CD8-positive, alpha-beta memory T cell (primary cell): ENCODE results near the gene ZNF445. TPM values are rescaled to one million over a fixed set of nuclear protein-coding genes. Genes with fewer than 3 reads are reported as not detected.
"Not testable (repeated sequence)": the region's sequence is repeated elsewhere in the genome, so short reads cannot be mapped to it uniquely, and the experiment has no call there.

Experiments
- CTCF ChIA-PET: fragments of 350-600 bp; sonication (Branson Sonifier 250); formaldehyde crosslinking; loops from one replicate; lab custom pipeline; 2021; ENCODE audit warnings: antibody characterized with exemption; lab: Charles Lee
- POLR2A ChIA-PET: fragments of 350-600 bp; sonication (Branson Sonifier 250); formaldehyde crosslinking; loops from one replicate; lab custom pipeline; 2021; ENCODE audit warnings: antibody characterized with exemption; lab: Charles Lee
- DNase-seq, 5 donors: peaks; one replicate each; pipeline versions ENCODE4 v3.0.0 to v3.0.0-alpha.2; 2020 to 2022; ENCODE audit warnings: mixed read lengths in 1 of 5
- H3K27ac ChIP-seq: one replicate; pipeline ENCODE4 v1.7.0; 2013; ENCODE audit warnings: low read depth, mild to moderate bottlenecking, low read length, moderate library complexity
- H3K27me3 ChIP-seq: 2 replicates; pipeline ENCODE4 v1.7.0; 2013; ENCODE audit warnings: low read length, mild to moderate bottlenecking; ENCODE audit not compliant: insufficient read depth, poor library complexity, severe bottlenecking
- H3K36me3 ChIP-seq: 2 replicates; pipeline ENCODE4 v1.7.0; 2013; ENCODE audit warnings: mild to moderate bottlenecking, low read length, moderate library complexity; ENCODE audit not compliant: insufficient read depth
- H3K4me1 ChIP-seq: 2 replicates; pipeline ENCODE4 v1.7.0; 2013; ENCODE audit warnings: mild to moderate bottlenecking, low read length, moderate library complexity; ENCODE audit not compliant: insufficient read depth
- H3K4me3 ChIP-seq: 2 replicates; pipeline ENCODE4 v1.7.0; 2013; ENCODE audit warnings: mild to moderate bottlenecking, low read length
- H3K9me3 ChIP-seq: 2 replicates; pipeline ENCODE4 v1.7.0; 2013; ENCODE audit warnings: mild to moderate bottlenecking, low read length
- H3K27ac Mint-ChIP-seq, 8 donors: one replicate each; pipeline ENCODE4 v1.8.0; 2020 to 2021; ENCODE audit warnings: mixed read lengths in 8 of 8, mild to moderate bottlenecking in 6 of 8, inconsistent platforms in 3 of 8, moderate library complexity in 3 of 8
- H3K27me3 Mint-ChIP-seq, 2 donors: one replicate each; pipeline ENCODE4 v1.8.0; 2020 to 2021; ENCODE audit warnings: mixed read lengths in 2 of 2, mild to moderate bottlenecking in 1 of 2, moderate library complexity in 1 of 2
- H3K36me3 Mint-ChIP-seq, 3 donors: one replicate each; pipeline ENCODE4 v1.8.0; 2020 to 2021; ENCODE audit warnings: mixed read lengths in 3 of 3, inconsistent platforms in 1 of 3, mild to moderate bottlenecking in 1 of 3
- H3K4me1 Mint-ChIP-seq, 3 donors: one replicate each; pipeline ENCODE4 v1.8.0; 2020 to 2021; ENCODE audit warnings: mixed read lengths in 3 of 3, inconsistent platforms in 1 of 3, mild to moderate bottlenecking in 1 of 3
- H3K4me3 Mint-ChIP-seq, 7 donors: one replicate each; pipeline ENCODE4 v1.8.0; 2020 to 2021; ENCODE audit warnings: mixed read lengths in 7 of 7, mild to moderate bottlenecking in 6 of 7, moderate library complexity in 4 of 7, inconsistent platforms in 2 of 7
- H3K9me3 Mint-ChIP-seq, 5 donors: one replicate each; pipeline ENCODE4 v1.8.0; 2020 to 2022; ENCODE audit warnings: mixed read lengths in 5 of 5, mild to moderate bottlenecking in 3 of 5, moderate library complexity in 2 of 5, inconsistent platforms in 1 of 5
- polyA plus RNA-seq: library from polyadenylated mRNA; unstranded; fragments of 300-500 nt; fragmentation: Illumina TruSeq; gene quantifications from one replicate; pipeline ENCODE4 v1.2.3, GENCODE V29; 2021
- total RNA-seq, 2 experiments: library from RNA; stranded (reverse); gene quantifications; one replicate each; pipeline ENCODE4 v1.2.3, GENCODE V29; 2021

ZNF445 gene
- total and polyA plus RNA-seq, 3 experiments from 2014 or later, result 3.2 to 16.2 (median 15.8) TPM

GRCh38 chr3:44464509-44464908, 13.0 kb downstream of the ZNF445 start:
- Mint-ChIP-seq H3K4me1 (peaks cover 0 to 10% (median 3%) of the 10 kb centered on the region in 3 donors), H3K27ac (no peak overlapping the region), H3K4me3 (no peak overlapping the region), H3K36me3 (peaks cover 24 to 80% (median 36%) of the 10 kb centered on the region in 3 donors), H3K9me3 (peaks cover 0 to 17% (median 12%) of the 10 kb centered on the region in 5 donors), H3K27me3 (no peaks in the 10 kb centered on the region)
- H3K4me3 ChIP-seq, result no peak overlapping the region
- H3K36me3 ChIP-seq, result peaks cover 11% of the 10 kb centered on the region
- H3K27me3 ChIP-seq, result no peaks in the 10 kb centered on the region
- no peak for DNase-seq
- no peaks in the 10 kb centered on the region for H3K4me1 ChIP-seq
- ChIA-PET POLR2A (no interaction called here), CTCF (no interaction called here)
- no peaks in the 10 kb centered on the region for H3K9me3 ChIP-seq
- H3K27ac ChIP-seq, result no peak overlapping the region

- peaks cover 22% of the 10 kb centered on the region for H3K36me3 ChIP-seq
- H3K9me3 ChIP-seq, H3K4me3 ChIP-seq, DNase-seq, H3K27me3 Mint-ChIP-seq, H3K4me1 ChIP-seq, H3K27ac ChIP-seq, H3K27me3 ChIP-seq, CTCF ChIA-PET, H3K4me3 Mint-ChIP-seq, H3K27ac Mint-ChIP-seq, H3K4me1 Mint-ChIP-seq, POLR2A ChIA-PET: not testable (repeated sequence)
- peaks cover 29 to 89% (median 51%) of the 10 kb centered on the region in 3 donors for H3K36me3 Mint-ChIP-seq
- H3K9me3 Mint-ChIP-seq, result peaks cover 3 to 17% (median 12%) of the 10 kb centered on the region in 5 donors
These were observed 17.4 kb downstream of the ZNF445 start for GRCh38 chr3:44460050-44460449.

DNA sequence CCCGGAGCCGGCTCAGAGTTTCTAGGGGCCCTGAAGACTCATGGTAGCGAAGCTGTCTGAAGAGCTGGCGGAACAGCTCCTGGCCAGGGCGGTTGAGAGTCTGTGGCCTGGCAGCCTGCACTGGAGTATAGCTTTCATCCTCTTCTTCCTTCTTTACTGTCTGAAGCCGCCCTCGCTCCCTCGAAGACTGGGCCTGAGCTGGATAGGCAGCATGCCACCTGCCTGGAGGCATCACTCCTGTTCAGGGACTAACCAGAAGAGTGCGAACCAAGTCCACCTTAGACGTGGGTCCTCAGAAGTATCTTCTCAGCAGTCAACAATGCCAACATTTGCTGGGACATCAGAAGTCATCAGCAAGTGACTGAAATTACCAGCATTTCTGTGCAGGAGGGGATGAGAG, 22.2 kb downstream of the ZNF445 start:
- Mint-ChIP-seq H3K27me3 (no peaks in the 10 kb centered on the region), H3K4me3 (no peak overlapping the region), H3K36me3 (peaks cover 24 to 85% (median 40%) of the 10 kb centered on the region in 3 donors), H3K9me3 (peaks cover 1 to 5% (median 3%) of the 10 kb centered on the region in 5 donors), H3K4me1 (peaks cover 0 to 9% (median 1%) of the 10 kb centered on the region in 3 donors), H3K27ac (peak overlapping the region in 2 of 8 donors; percentile 1 to 21)
- H3K4me3 ChIP-seq, result no peak overlapping the region
- H3K27ac ChIP-seq, result no peak overlapping the region
- H3K36me3 ChIP-seq, result peaks cover 37% of the 10 kb centered on the region
- DNase-seq, result no peak
- no peaks in the 10 kb centered on the region for H3K27me3 ChIP-seq
- no peaks in the 10 kb centered on the region for H3K4me1 ChIP-seq
- CTCF ChIA-PET, result no interaction called here
- no peaks in the 10 kb centered on the region for H3K9me3 ChIP-seq
- POLR2A ChIA-PET, result no interaction called here

- Mint-ChIP-seq H3K27ac (peak overlapping the region in 1 of 8 donors; percentile 61), H3K4me1 (peaks cover 0 to 5% (median 1%) of the 10 kb centered on the region in 3 donors), H3K9me3 (peaks cover 0 to under 1% (median 0%) of the 10 kb centered on the region in 5 donors), H3K27me3 (no peaks in the 10 kb centered on the region), H3K36me3 (peaks cover 28 to 85% (median 35%) of the 10 kb centered on the region in 3 donors), H3K4me3 (no peak overlapping the region)
- no peak for DNase-seq
- ChIA-PET POLR2A (no interaction called here), CTCF (interaction anchor here (0.6 kb wide), 1 partner anchor 699 kb away, joined by 3 read pairs; no protein-coding TSS in a partner anchor)
- Histone ChIP-seq H3K4me3 (no peak overlapping the region), H3K27ac (no peak overlapping the region), H3K36me3 (peaks cover 47% of the 10 kb centered on the region), H3K27me3 (no peaks in the 10 kb centered on the region), H3K4me1 (no peaks in the 10 kb centered on the region), H3K9me3 (no peaks in the 10 kb centered on the region)
These were observed 23.2 kb downstream of the ZNF445 start for GRCh38 chr3:44454258-44454657.

DNA sequence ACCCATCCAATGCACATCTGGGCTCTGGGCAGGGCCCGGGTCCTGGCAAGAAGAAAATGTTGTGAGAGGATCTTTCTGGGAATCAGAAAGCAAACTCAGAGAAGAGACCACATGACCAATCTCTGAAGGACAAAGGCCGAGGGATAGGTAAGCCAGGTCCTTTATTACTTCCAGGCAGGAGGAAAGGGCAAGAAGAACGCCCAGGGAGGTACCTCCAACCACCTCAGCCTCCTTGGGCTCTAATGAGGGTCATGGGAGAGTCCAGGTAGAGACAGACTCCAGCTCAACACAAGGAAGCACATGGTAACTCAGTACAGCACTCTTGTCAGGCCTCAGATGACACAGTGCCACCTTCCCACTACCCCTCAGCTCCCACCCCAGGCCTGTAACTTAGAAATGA, 26.0 kb downstream of the ZNF445 start:
- Mint-ChIP-seq H3K9me3 (peaks cover 0 to 6% (median 0%) of the 10 kb centered on the region in 5 donors), H3K27me3 (no peaks in the 10 kb centered on the region), H3K4me3 (peak overlapping the region in 1 of 7 donors; percentile 23), H3K4me1 (peaks cover 0 to 5% (median 1%) of the 10 kb centered on the region in 3 donors), H3K27ac (peak overlapping the region in 2 of 8 donors; percentile 47 to 50), H3K36me3 (peaks cover 51 to 90% (median 57%) of the 10 kb centered on the region in 3 donors)
- no peak overlapping the region for H3K27ac ChIP-seq
- DNase-seq, result no peak
- no peaks in the 10 kb centered on the region for H3K9me3 ChIP-seq
- H3K4me3 ChIP-seq, result no peak overlapping the region
- ChIA-PET POLR2A (no interaction called here), CTCF (no interaction called here)
- peaks cover 71% of the 10 kb centered on the region for H3K36me3 ChIP-seq
- H3K27me3 ChIP-seq, result no peaks in the 10 kb centered on the region
- no peaks in the 10 kb centered on the region for H3K4me1 ChIP-seq

DNA sequence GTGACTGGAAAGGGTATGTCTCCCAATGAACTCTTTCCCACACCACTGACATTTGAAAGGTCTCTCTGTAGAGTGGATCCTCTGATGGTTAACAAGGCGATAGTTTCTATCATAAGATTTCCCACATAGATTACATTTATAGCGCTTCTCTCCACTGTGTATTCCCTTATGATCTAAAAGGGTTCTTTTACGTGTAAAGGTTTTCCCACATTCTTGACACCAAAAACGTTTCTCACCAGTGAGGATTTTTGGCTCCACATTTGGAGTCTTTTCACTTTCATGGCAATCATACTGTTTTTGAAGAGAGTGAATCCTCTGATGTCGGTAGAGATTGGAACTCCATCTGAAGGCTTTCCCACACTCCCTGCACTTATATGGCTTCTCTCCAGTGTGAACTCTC, 30.5 kb downstream of the ZNF445 start:
- Histone ChIP-seq H3K4me3 (no peak overlapping the region), H3K4me1 (no peaks in the 10 kb centered on the region), H3K27me3 (no peaks in the 10 kb centered on the region), H3K36me3 (peaks cover 50% of the 10 kb centered on the region), H3K9me3 (no peaks in the 10 kb centered on the region), H3K27ac (no peak overlapping the region)
- no peak overlapping the region for H3K4me3 Mint-ChIP-seq
- peaks cover 44 to 80% (median 46%) of the 10 kb centered on the region in 3 donors for H3K36me3 Mint-ChIP-seq
- CTCF ChIA-PET, result no interaction called here
- peaks cover 5 to 12% (median 8%) of the 10 kb centered on the region in 3 donors for H3K4me1 Mint-ChIP-seq
- DNase-seq, result no peak
- POLR2A ChIA-PET, result no interaction called here
- peak overlapping the region in 1 of 8 donors; percentile 68 for H3K27ac Mint-ChIP-seq
- H3K27me3 Mint-ChIP-seq, result no peaks in the 10 kb centered on the region
- H3K9me3 Mint-ChIP-seq, result peaks cover 0 to 6% (median 0%) of the 10 kb centered on the region in 5 donors

- H3K4me1 ChIP-seq, result peaks cover under 1% of the 10 kb centered on the region
- Mint-ChIP-seq H3K36me3 (peaks cover 38 to 69% (median 43%) of the 10 kb centered on the region in 3 donors), H3K9me3 (peaks cover 0 to 6% (median 0%) of the 10 kb centered on the region in 5 donors), H3K27ac (peak overlapping the region in 5 of 8 donors; percentile 9 to 83 (median 48)), H3K4me1 (peaks cover 11 to 22% (median 18%) of the 10 kb centered on the region in 3 donors), H3K4me3 (no peak overlapping the region), H3K27me3 (no peaks in the 10 kb centered on the region)
- no peak overlapping the region for H3K4me3 ChIP-seq
- peaks cover 45% of the 10 kb centered on the region for H3K36me3 ChIP-seq
- no peaks in the 10 kb centered on the region for H3K9me3 ChIP-seq
- no peak for DNase-seq
- ChIA-PET CTCF (no interaction called here), POLR2A (no interaction called here)
- no peaks in the 10 kb centered on the region for H3K27me3 ChIP-seq
- no peak overlapping the region for H3K27ac ChIP-seq
These were observed 31.7 kb downstream of the ZNF445 start for GRCh38 chr3:44445786-44446185.

GRCh38 chr3:44444896-44445691, 32.4 kb downstream of the ZNF445 start:
- peaks cover 0 to 6% (median 0%) of the 10 kb centered on the region in 5 donors for H3K9me3 Mint-ChIP-seq
- POLR2A ChIA-PET, result no interaction called here
- CTCF ChIA-PET, result no interaction called here
- no peak for DNase-seq
- Histone ChIP-seq H3K4me1 (peaks cover 8% of the 10 kb centered on the region), H3K27me3 (no peaks in the 10 kb centered on the region), H3K36me3 (peaks cover 38% of the 10 kb centered on the region), H3K27ac (no peak overlapping the region), H3K9me3 (no peaks in the 10 kb centered on the region), H3K4me3 (no peak overlapping the region)
- H3K27me3 Mint-ChIP-seq, result no peaks in the 10 kb centered on the region
- peaks cover 31 to 62% (median 37%) of the 10 kb centered on the region in 3 donors for H3K36me3 Mint-ChIP-seq
- peak overlapping the region in 7 of 8 donors; percentile 10 to 84 (median 62) for H3K27ac Mint-ChIP-seq
- peaks cover 18 to 29% (median 25%) of the 10 kb centered on the region in 3 donors for H3K4me1 Mint-ChIP-seq
- no peak overlapping the region for H3K4me3 Mint-ChIP-seq
